ENCODE measurements around the gene SLC28A1.

- TF ChIP-seq CTCF (conservative IDR thresholded peaks at IDR 0.05; ENCODE audit: low read length) (no peak), EZH2phosphoT487 (IDR thresholded peaks at IDR 0.05; ENCODE audit: borderline replicate concordance, low read depth, low read length) (no peak)
Measured at GRCh38 chr15:84893607-84894006, 9.1 kb downstream of the SLC28A1 start.

Data from OCI-LY7 (cell line).